Measurements from ENCODE around the gene SLC4A1AP.
"Not testable (repeated sequence)": the region's sequence is repeated elsewhere in the genome, so short reads cannot be mapped to it uniquely, and the experiment has no call there.

DNA sequence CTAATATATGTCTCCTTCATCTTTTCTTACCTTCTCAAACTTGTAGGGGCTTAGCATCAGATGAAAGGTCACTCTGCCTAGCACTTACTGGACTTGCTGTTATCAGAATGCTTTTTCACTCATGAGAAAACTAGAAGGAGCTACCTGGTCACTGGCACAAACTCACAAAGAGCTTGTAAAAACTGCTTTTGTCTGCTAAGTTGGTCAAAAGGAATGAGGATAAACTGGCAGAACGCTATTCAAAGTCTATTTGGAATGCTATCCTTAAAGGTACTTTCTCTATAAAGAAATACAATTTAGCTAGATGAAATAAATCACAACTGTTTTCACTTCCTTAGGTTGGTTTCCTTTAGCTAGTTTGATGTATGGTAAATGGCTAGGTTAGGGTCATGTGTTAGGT, 37.4 kb upstream of the SLC4A1AP start:
- TF ChIP-seq, protein P1, sequence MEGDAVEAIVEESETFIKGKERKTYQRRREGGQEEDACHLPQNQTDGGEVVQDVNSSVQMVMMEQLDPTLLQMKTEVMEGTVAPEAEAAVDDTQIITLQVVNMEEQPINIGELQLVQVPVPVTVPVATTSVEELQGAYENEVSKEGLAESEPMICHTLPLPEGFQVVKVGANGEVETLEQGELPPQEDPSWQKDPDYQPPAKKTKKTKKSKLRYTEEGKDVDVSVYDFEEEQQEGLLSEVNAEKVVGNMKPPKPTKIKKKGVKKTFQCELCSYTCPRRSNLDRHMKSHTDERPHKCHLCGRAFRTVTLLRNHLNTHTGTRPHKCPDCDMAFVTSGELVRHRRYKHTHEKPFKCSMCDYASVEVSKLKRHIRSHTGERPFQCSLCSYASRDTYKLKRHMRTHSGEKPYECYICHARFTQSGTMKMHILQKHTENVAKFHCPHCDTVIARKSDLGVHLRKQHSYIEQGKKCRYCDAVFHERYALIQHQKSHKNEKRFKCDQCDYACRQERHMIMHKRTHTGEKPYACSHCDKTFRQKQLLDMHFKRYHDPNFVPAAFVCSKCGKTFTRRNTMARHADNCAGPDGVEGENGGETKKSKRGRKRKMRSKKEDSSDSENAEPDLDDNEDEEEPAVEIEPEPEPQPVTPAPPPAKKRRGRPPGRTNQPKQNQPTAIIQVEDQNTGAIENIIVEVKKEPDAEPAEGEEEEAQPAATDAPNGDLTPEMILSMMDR (conservative IDR thresholded peaks at IDR 0.05; ENCODE audit: low read depth in 2 of 2), result not testable (repeated sequence)
- TF ChIP-seq ETS1 (IDR thresholded peaks at IDR 0.05); REST (IDR thresholded peaks at IDR 0.05; ENCODE audit: unreplicated experiment); EZH2 (IDR thresholded peaks at IDR 0.05; ENCODE audit: low read depth, unreplicated experiment); CREB1 (CRISPR knock-in tag; IDR thresholded peaks at IDR 0.05; ENCODE audit: low read depth); EZH2phosphoT487 (IDR thresholded peaks at IDR 0.05; ENCODE audit: unreplicated experiment); POLR2AphosphoS5 (IDR thresholded peaks at IDR 0.05; ENCODE audit: low read depth); JUNB (IDR thresholded peaks at IDR 0.05; ENCODE audit: unreplicated experiment); NANOG (IDR thresholded peaks at IDR 0.05; ENCODE audit: borderline replicate concordance); ZNF331 (CRISPR knock-in tag; IDR thresholded peaks at IDR 0.05; ENCODE audit: low read depth): not testable (repeated sequence)

Data from GM23338 (cell line).